Measurements from ENCODE around the gene RPS6KB1. TPM values are rescaled to one million over a fixed set of nuclear protein-coding genes. Genes with fewer than 3 reads are reported as not detected.
A peak's percentile ranks its signal among the peaks of the same experiment; 100 is the strongest.
"Not testable (repeated sequence)": the region's sequence is repeated elsewhere in the genome, so short reads cannot be mapped to it uniquely, and the experiment has no call there.

Gene RPS6KB1
- polyA plus RNA-seq, 1 donor = 51.1 TPM

DNA sequence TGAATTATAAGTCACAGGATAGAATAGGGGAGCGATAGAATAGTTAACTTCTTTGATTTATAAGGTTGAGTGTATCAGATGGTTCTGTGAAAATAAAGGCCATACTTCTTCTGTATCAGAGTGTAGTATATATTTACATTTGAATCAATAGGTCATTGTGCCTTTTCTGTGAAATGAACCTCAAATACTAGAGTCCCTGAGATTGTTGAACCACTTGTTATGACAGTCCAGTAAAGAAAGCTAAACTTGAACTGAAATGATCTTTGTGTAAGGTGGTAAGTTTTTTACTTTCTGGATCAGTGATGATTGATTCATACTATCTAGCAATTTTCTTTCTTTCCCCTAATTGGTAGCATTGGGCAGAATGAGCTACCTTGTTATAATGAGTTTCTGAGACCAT lies 40.4 kb downstream of the RPS6KB1 start:
- not testable (repeated sequence) for DNase-seq

DNA sequence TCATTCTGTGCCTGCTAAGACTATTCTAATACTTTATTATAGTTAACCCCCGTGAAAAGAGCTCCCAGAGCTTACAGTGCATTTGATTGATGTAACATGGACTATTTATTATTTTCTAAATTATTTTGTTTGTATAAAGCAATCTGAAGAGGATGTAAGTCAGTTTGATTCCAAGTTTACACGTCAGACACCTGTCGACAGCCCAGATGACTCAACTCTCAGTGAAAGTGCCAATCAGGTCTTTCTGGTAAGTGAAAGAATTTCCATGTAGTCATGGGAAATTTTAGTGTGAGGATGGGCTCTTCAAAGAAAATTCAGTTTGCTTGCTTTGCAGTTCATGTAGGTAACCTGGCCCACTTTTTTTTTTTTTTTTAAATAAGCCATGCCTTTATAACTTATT lies 47.8 kb downstream of the RPS6KB1 start:
- DNase-seq = not testable (repeated sequence)

DNA sequence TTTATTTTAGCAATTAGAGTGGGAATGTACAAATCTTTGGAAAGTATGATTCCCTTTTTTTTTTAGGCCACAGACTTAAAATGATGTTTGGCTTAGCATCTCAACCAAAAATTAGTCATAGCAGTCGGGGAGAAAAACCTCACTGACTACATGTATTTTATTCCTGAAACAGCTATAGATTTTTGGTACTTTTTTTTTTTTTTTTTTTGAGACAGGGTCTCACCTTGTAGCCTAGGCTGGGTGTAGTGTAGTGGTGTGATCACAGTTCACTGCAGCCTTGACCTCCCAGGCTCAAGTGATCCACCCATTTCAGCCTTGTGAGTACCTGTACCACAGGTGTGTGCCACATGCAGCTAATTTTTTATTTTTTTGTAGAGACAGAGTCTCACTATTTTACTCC lies 48.2 kb downstream of the RPS6KB1 start:
- no peak for DNase-seq

DNA sequence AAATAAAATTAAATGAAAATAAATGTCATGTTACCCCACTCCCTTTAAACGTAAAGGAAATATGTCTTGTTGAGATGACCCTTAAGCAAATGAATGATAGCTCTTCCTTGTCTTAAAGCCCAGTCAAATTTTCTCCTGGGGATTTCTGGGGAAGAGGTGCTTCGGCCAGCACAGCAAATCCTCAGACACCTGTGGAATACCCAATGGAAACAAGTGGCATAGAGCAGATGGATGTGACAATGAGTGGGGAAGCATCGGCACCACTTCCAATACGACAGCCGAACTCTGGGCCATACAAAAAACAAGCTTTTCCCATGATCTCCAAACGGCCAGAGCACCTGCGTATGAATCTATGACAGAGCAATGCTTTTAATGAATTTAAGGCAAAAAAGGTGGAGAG lies 53.5 kb downstream of the RPS6KB1 start:
- not testable (repeated sequence) for DNase-seq

DNA sequence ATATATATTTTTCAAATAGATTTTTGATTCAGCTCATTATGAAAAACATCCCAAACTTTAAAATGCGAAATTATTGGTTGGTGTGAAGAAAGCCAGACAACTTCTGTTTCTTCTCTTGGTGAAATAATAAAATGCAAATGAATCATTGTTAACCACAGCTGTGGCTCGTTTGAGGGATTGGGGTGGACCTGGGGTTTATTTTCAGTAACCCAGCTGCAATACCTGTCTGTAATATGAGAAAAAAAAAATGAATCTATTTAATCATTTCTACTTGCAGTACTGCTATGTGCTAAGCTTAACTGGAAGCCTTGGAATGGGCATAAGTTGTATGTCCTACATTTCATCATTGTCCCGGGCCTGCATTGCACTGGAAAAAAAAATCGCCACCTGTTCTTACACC lies 54.4 kb downstream of the RPS6KB1 start:
- not testable (repeated sequence) for DNase-seq

DNA sequence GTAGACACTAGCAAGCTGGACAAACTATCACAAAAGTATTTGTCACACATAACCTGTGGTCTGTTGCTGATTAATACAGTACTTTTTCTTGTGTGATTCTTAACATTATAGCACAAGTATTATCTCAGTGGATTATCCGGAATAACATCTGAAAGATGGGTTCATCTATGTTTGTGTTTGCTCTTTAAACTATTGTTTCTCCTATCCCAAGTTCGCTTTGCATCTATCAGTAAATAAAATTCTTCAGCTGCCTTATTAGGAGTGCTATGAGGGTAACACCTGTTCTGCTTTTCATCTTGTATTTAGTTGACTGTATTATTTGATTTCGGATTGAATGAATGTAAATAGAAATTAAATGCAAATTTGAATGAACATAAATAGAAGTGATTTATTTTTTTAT lies 57.1 kb downstream of the RPS6KB1 start:
- no peak for DNase-seq

DNA sequence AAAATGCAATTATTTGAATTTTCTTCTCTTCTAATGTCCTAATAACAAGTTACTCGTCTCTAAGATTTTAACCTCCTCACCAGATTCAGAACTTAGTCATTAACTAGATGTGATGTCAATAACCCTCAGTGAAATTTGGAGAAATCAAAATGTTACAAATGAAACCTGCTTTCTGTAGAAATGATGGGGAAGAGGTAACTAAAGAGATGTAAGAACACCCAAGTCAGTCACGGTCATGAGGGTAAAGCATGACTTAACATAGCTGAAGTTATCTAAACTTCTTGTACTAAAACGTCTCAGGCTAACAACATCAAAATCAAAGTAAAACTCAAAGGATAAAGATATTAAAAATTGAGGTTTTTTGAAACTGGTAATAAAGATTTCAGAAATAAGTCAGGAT lies 61.9 kb downstream of the RPS6KB1 start:
- no peak for DNase-seq

DNA sequence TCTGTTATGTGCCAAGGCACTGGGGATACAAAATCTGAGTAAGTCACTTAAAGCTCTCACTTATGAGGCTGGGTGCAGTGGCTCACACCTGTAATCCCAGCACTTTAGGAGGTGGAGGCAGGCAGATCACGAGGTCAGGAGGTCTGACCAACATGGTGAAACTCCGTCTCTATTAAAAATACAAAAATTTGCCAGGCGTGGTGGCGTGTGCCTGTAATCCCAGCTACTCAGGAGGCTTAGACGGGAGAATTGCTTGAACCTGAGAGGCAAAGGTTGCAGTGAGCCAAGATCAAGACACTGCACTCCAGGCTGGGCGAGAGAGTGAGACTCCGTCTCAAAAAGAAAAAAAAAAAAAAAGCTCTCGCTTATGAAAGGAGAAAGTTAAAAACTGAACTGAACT lies 66.7 kb downstream of the RPS6KB1 start:
- not testable (repeated sequence) for DNase-seq

DNA sequence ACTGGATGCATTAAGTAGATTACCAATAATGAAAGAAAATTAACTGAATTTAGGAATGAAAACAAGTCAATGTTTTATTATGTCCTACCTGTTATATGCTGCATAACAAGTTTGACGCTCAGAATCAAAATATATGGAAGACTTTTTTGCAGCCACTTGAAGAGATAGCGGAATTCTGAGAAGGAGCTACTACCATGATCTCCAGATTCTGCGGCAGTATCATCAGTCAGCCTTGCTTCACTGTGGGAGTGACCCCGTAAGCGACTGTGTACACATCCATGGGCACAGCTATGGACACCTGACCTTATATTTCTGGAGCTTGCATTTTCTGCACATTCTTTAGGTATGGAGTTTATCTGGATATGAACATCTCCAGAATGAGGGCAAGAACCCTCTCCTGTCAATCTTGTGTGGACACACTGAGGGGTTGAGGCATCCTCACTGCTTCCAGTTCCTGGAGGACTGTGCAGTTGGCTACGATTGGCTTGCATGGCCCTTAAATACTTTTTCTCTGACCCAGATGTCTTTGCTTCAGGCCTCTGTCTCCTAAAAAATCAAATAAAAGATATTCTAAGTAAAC lies 69.9 kb downstream of the RPS6KB1 start:
- DNase-seq = no peak

DNA sequence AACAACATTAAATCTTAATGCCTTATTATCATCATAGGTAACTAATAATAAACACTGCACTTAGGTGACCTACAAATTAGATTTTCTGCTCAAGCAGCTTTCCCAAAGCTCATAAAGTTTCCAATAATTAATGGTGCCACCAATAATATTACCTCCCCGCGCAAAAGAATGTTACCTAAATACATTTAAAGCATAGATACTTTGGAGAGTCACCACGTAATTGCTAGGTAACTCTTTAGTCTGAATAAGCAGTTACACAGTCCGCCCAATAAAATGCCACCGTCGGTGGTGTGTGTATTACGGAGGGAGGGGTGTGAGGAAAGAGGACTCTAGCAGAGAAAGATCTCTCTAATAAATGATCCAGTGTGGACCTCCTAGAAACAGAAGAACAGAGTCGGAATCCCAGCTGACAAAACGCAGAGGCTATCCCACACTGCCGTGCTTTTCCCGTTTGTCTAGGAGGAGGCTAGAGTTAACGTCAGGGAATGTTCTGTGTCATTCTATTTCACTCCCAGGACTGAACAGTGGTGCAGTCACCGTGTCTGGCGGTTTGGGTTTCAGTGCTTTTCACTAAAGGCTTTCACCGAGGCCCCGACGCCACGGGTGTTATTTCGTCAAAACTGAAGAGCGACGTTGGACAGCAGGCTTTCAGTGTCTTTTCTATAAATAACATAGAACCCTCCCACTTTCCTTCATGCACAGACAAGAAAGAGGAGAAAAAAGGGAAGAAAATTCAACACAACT lies 71.0 kb downstream of the RPS6KB1 start:
- peak; percentile 55 for DNase-seq

DNA sequence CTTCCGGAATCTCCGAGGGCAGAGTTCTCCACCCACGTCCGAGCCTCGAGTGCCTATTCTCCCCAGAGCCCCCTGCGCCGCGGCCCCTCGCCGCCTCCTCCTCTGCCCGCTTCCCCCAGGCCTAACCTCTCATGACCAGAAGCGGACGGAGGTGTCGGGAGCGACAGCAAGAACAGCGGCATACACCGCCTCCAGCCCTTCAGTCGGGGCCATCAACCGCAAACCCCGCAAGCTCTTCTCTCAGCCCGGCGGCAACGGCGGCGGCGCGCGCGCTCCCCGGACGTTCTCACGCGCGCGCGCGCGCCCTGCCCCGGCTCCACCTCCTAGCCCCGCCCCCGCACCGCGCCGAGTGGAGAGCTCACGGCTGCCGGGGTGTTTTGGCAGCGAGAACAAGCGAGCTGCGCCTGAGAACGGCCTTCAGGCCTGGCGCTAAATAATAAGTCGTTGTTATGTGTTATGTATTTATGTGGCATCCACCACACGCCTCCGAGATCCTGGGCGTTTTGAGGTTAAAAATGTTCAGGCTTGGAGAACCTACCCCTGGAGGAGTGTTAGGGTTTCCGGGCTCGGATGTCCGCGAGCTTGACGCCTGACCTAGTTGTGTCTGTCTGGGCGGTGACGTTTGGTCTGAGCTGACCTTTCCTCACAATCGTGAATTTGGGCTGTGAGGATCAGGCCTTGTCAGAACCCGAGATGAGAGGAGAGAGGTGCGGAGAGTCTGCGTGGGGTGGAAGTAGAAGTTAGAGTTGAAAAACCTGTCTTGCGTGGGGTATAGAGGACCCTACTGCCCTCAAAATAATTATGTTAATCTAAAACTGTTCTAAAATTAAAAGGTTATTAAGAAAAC lies 71.8 kb downstream of the RPS6KB1 start, which contains the start of gene RNFT1:
Gene RNFT1 (minus strand): TSS at position 259 of the 847 bp plus-strand sequence. CDS start 77 bp downstream, at position 182.
- DNase-seq = peak; percentile 90

DNA sequence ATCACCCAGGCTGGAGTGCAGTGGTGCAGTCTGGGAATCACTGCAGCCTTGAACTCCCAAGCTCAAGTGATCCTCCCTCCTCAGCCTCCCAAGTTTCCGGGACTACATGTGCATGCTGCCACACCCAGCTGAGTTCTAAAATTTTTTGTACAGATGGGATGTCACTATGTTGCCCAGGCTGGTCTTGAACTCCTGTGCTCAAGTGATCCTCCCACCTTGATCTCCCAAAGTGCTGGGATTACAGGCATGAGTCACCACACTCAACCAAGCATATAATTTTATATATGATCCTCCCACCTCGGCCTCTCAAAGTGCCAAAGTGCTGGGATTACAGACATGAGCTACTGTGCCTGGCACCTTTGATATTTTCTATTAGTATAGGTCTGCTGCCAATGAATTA lies 78.8 kb downstream of the RPS6KB1 start:
- not testable (repeated sequence) for DNase-seq

DNA sequence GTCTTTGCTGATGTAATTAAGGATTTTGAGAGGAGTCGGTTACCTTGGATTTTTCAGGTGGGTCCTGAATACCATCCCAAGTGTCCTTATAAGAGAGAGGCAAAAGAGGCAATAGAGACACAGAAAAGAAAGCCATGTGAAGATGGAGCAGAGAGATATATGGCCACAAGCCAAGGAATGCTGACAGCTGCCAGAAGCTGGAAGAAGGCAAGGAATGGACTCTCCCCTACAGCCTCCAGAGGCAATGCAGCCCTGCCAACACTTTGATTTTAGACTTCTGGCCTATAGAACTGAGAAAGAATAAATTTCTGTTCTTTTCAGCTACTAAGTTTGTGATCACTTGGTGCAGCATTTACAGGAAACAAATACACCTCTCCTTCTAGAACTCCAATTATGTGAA lies 79.9 kb downstream of the RPS6KB1 start:
- no peak for DNase-seq

DNA sequence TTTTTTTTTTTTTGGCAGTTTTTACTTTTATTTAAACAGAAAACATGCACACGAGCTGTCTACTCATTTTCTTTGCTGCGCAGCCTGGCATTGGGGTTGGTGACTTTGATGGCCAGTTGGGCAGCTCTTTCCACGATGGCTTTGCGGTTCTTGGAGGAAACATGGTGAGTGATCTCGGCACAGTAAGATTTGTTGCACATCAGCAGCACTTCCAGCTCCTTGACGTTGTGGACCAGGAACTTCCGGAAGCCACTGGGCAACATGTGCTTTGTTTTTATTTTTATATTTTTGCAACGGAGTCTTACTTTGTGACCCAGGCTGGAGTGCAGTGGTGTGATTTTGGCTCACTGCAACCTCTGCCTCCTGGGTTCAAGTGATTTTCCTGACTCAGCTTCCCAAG lies 80.6 kb downstream of the RPS6KB1 start:
- not testable (repeated sequence) for DNase-seq

DNA sequence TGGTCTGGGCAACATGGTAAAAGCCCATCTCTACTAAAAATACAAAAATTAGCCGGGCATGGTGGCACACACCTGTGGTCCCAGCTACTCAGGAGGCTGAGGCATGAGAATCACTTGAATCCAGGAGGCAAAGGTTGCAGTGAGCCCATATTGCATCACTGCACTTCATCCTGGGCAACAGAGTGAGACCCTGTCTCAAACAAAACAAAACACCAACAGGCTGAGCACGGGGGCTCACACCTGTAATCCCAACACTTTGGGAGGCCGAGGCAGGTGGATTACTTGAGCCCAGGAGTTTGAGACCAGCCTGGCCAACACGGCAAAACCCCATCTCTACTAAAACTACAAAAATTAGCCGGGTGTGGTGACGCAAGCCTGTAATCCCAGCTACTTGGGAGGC lies 82.2 kb downstream of the RPS6KB1 start:
- not testable (repeated sequence) for DNase-seq

DNA sequence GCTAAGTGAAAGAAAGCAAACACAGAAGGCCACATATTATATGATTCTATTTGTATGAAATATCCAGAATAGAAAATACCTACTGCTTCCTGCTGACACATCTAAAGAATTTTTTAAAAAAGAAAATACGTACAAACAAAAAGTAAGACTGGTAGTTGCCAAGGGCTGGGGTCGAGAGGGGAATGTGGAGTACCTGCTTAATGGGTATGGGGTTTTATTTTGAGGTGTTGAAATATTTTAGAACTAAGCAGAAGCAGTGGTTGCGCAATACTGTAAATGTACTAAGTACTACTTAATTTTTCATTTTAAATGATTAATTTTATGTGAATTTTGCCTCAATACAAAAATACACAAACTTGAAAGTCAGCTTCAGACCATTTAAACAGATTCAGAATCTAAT lies 103.7 kb downstream of the RPS6KB1 start:
- DNase-seq = not testable (repeated sequence)

Other genes starting within 250 kb of the RPS6KB1 start
- gene PTRH2, start 185.7 kb upstream of the RPS6KB1 start, polyA plus RNA-seq (ENCODE audit: insufficient read length) = 23.5 TPM
- 111 TPM for gene VMP1, start 185.5 kb upstream of the RPS6KB1 start, polyA plus RNA-seq (ENCODE audit: insufficient read length)
- gene TUBD1, start 178 bp upstream of the RPS6KB1 start, polyA plus RNA-seq (ENCODE audit: insufficient read length) = 23.7 TPM
- 36.7 TPM for gene RNFT1, start 71.6 kb downstream of the RPS6KB1 start, polyA plus RNA-seq (ENCODE audit: insufficient read length)
- gene HEATR6, start 185.8 kb downstream of the RPS6KB1 start, polyA plus RNA-seq (ENCODE audit: insufficient read length) = 23.6 TPM